ENCODE data around the gene NSMCE1. TPM values are rescaled to one million over a fixed set of nuclear protein-coding genes. Genes with fewer than 3 reads are reported as not detected.
A peak's percentile ranks its signal among the peaks of the same experiment; 100 is the strongest.

NSMCE1 gene
- total RNA-seq, 1 donor from 2014 or later = 21.0 TPM

DNA sequence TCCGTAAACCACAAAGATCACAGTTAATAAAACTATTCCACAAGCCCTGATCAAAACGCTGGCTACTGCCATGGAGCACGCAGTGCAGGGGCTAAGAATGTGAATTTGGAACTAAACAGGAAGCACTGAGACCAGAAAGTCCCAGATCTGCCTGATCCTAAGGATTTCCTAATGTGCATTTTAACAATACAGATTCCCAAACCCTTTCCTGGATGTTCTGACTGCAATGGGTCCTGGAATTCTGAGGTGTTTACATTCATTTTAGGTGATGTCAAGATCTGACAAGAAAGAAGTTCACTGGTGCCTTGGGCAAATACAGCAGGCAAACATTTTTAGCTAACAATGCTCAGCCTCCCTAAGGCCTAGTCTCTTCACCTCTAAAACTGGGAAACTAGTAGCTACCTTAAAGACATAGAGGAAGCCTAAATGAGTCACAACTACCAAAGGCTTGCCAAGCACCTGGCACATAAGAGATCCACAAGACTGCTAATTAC is 10.3 kb downstream of the NSMCE1 start:
- peaks cover 21% of the 10 kb centered on the region for H3K4me1 Mint-ChIP-seq (ENCODE audit: unreplicated experiment)
- H3K27me3 Mint-ChIP-seq (ENCODE audit: unreplicated experiment) = no peaks in the 10 kb centered on the region
- no peaks in the 10 kb centered on the region for H3K9me3 Mint-ChIP-seq (ENCODE audit: unreplicated experiment)

GRCh38 chr16:27257271-27257670 is 11.3 kb downstream of the NSMCE1 start:
- Mint-ChIP-seq H3K9me3 (ENCODE audit: unreplicated experiment) (no peaks in the 10 kb centered on the region), H3K4me3 (ENCODE audit: unreplicated experiment) (no peak overlapping the region), H3K27ac (ENCODE audit: unreplicated experiment) (no peak overlapping the region), H3K36me3 (ENCODE audit: low read depth, unreplicated experiment) (peaks cover 6% of the 10 kb centered on the region), H3K27me3 (ENCODE audit: unreplicated experiment) (no peaks in the 10 kb centered on the region), H3K4me1 (ENCODE audit: unreplicated experiment) (peaks cover 21% of the 10 kb centered on the region)
- DNase-seq (ENCODE audit: low spot score) = no peak
- TF ChIP-seq CTCF (IDR thresholded peaks at IDR 0.05; ENCODE audit: unreplicated experiment) = no peak

More for the DNA sequence above, 10.3 kb downstream of the NSMCE1 start:
- TF ChIP-seq CTCF (IDR thresholded peaks at IDR 0.05; ENCODE audit: unreplicated experiment) = no peak
- peak overlapping the region; percentile 21 for H3K4me3 Mint-ChIP-seq (ENCODE audit: unreplicated experiment)
- DNase-seq (ENCODE audit: low spot score) = no peak
- H3K27ac Mint-ChIP-seq (ENCODE audit: unreplicated experiment) = peak overlapping the region; percentile 96
- peaks cover 6% of the 10 kb centered on the region for H3K36me3 Mint-ChIP-seq (ENCODE audit: low read depth, unreplicated experiment)

- Mint-ChIP-seq H3K27ac (ENCODE audit: unreplicated experiment) (no peak overlapping the region), H3K4me1 (ENCODE audit: unreplicated experiment) (peaks cover 21% of the 10 kb centered on the region), H3K9me3 (ENCODE audit: unreplicated experiment) (no peaks in the 10 kb centered on the region), H3K36me3 (ENCODE audit: low read depth, unreplicated experiment) (peaks cover 6% of the 10 kb centered on the region), H3K27me3 (ENCODE audit: unreplicated experiment) (no peaks in the 10 kb centered on the region), H3K4me3 (ENCODE audit: unreplicated experiment) (no peak overlapping the region)
- no peak for TF ChIP-seq CTCF (IDR thresholded peaks at IDR 0.05; ENCODE audit: unreplicated experiment)
- DNase-seq (ENCODE audit: low spot score) = no peak
Measured at GRCh38 chr16:27256861-27257260, 11.7 kb downstream of the NSMCE1 start.

GRCh38 chr16:27254262-27254811 is 14.2 kb downstream of the NSMCE1 start:
- Mint-ChIP-seq H3K27me3 (ENCODE audit: unreplicated experiment) (no peaks in the 10 kb centered on the region), H3K27ac (ENCODE audit: unreplicated experiment) (no peak overlapping the region), H3K4me3 (ENCODE audit: unreplicated experiment) (no peak overlapping the region), H3K9me3 (ENCODE audit: unreplicated experiment) (no peaks in the 10 kb centered on the region), H3K4me1 (ENCODE audit: unreplicated experiment) (peaks cover 19% of the 10 kb centered on the region), H3K36me3 (ENCODE audit: low read depth, unreplicated experiment) (peaks cover 6% of the 10 kb centered on the region)
- DNase-seq (ENCODE audit: low spot score) = no peak
- TF ChIP-seq CTCF (IDR thresholded peaks at IDR 0.05; ENCODE audit: unreplicated experiment) = no peak

GRCh38 chr16:27253526-27253930 is 15.0 kb downstream of the NSMCE1 start:
- no peak for DNase-seq (ENCODE audit: low spot score)
- Mint-ChIP-seq H3K27ac (ENCODE audit: unreplicated experiment) (no peak overlapping the region), H3K27me3 (ENCODE audit: unreplicated experiment) (no peaks in the 10 kb centered on the region), H3K36me3 (ENCODE audit: low read depth, unreplicated experiment) (peaks cover 9% of the 10 kb centered on the region), H3K4me1 (ENCODE audit: unreplicated experiment) (peaks cover 13% of the 10 kb centered on the region), H3K9me3 (ENCODE audit: unreplicated experiment) (no peaks in the 10 kb centered on the region), H3K4me3 (ENCODE audit: unreplicated experiment) (no peak overlapping the region)
- TF ChIP-seq CTCF (IDR thresholded peaks at IDR 0.05; ENCODE audit: unreplicated experiment) = no peak
